ENCODE results near the gene CSRP1.
"Not testable (repeated sequence)": the region's sequence is repeated elsewhere in the genome, so short reads cannot be mapped to it uniquely, and the experiment has no call there.

Gene CSRP1

GRCh38 chr1:201506557-201507359 lies at the start of gene CSRP1:
Gene CSRP1 (minus strand): TSS chr1:201507123. CDS start chr1:201496303, 10,820 bp downstream.
- peak; percentile 61 to 62 for DNase-seq (ENCODE audit: low read depth in 2 of 2)

DNA sequence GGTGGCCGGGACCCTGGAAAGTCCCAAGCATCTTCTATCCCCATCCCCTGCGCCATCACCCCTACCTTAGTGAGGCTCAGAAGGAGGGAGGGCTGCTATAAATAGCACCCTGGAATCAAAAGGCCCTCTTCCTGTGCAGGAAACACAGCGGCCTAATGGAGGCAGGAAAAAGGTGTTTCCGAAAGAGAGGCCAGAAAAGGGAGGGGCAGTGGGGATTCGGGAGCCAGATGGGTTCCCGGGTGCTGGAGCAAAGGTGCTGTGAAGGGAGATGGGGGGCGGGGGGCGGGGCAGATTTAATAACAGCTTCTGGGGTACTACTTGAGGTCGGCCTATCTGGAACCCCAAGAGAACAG lies 48.6 kb upstream of the CSRP1 start:
- DNase-seq (ENCODE audit: low read depth in 2 of 2), result no peak

GRCh38 chr1:201554789-201555592 lies 48.1 kb upstream of the CSRP1 start:
- no peak for DNase-seq (ENCODE audit: low read depth in 2 of 2)

DNA sequence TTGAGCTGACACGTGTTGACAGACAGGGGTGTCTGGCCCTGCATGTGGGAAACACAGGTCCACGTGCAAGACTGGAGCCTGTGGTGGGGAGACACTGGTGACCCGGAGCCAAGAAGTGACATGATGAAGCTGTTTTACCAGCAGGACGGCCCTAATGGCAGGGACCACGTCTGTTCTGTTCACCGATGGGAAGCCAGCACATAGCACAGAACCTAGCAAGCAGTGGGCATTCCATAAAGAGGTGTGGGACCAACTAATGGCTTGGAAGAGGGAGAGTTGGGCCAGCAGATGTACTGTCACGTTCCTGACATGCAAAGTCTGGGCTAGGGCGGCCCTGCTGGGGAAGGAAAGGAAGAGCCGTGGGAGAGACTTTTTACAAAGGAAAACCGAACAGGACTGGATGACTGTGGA lies 47.3 kb upstream of the CSRP1 start:
- DNase-seq (ENCODE audit: low read depth in 2 of 2), result no peak

DNA sequence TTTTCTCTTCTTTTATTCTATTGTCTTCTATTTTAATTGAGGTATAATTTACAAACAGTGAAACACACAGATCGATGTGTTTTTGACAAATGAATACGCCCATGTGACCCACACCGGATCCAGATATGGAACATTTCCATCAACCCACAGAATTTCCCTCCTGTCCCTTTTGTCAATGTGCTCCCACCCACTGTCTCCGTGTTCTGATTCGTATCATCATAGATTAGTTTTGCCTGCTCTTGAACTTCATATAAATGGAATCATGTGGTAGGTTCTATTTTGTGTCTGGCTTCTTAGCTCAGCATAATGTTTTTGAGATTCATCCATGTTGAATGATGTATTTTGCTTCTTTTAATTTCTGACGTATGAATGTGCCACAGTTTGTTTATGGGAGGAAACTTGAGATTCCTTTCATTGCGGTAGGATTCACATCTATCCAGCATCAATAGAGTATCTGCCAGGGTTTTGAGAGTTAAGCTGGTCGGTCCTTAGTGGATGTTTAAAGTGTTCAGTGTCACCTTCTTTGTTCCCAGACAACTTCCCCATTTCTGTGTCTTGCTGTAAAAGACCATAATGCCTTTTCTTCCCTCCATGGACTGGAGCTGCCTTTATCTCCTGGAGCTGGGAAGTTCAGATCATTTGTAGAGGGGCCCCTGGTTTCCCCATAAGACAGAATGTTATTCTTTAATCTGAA lies 46.7 kb upstream of the CSRP1 start:
- DNase-seq (ENCODE audit: low read depth in 2 of 2), result no peak

GRCh38 chr1:201552941-201553351 lies 46.0 kb upstream of the CSRP1 start:
- no peak for DNase-seq (ENCODE audit: low read depth in 2 of 2)

DNA sequence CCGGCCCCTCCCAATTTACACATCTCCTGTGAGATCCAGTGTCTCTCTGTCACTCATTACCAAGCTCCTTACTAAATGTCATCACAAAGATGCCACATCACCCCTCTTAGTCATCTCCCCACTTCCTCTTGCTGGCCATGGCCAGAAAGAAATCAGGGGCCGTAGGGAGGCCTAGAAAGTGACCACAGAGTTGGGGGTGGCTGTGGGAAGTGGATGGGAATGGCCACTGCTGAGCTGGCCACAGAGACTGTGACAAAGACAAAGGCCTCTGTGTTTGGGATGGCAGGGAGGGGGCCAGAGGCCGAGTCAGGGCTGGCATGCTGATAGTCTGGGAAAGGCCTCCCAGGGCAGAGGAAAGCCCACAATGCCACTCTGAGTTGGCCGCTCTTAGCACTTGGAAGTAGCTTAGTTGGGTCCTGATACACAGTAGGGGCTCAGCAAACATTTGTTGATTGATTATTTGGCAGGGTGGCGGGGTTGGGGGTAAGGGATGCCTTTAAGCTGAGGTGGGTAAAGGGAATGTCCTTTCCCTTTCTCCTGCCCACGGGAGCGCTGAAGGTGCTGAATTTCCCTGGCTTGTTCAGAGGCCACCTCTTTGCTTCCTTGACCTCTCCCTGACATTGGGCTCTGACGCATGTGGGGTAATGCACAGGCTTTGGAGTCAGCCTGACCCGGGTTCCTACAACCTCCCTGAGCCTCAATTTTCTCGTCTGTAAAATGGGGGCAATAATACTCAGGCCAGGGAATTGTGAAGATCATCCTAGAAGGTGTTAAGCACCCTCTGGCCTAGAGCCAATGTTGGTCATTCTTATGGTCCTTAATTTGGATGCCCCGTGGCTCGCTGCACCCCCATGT lies 45.2 kb upstream of the CSRP1 start:
- DNase-seq (ENCODE audit: low read depth in 2 of 2), result no peak

GRCh38 chr1:201551096-201551495 lies 44.2 kb upstream of the CSRP1 start:
- no peak for DNase-seq (ENCODE audit: low read depth in 2 of 2)

DNA sequence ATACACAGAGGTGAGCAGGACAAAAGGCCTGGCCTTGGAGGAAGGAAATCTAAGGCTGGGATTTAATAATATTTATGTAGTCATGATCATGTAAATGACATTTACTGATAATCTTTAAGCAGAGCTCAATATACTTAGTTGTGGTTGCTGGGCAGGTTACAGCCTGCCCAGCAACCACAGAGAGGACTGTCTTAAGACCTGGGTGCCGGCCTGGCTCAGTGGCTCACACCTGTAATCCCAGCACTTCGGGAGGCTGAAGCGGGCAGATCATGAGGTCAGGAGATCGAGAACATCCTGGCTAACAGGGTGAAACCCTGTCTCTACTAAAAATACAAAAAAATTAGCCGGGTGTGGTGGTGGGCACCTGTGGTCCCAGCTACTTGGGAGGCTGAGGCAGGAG lies 42.6 kb upstream of the CSRP1 start:
- not testable (repeated sequence) for DNase-seq (ENCODE audit: low read depth in 2 of 2)

DNA sequence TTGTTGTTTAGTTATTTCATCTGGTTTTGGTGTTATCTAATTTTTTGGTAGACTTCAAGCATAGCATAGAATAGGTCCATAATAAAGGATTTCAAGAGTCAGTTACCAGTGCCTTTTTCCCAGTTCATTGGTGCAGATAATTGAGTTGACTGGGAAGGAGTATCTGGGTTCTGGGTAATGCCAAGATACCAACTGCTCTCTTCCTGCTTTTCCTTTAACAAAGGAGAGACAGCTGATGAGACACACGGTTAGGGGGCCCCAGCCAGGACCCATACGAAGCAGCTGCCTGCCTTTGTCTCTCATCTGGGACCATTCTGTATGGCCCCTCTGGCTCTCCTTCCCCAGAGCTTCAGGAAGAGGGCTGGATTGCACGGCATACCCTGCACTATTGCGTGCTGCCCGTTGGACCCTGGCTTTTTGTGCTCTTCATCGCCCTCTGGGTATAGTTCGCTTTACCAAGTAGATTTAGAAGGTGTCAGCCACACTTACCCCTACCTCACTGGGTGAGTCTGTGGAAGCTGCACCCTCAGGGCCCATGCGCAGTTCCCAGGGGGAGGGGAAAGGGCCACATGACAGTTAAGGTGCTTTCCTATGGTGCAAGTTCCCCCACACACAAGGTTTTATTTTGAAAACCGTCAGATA lies 39.0 kb upstream of the CSRP1 start:
- no peak for DNase-seq (ENCODE audit: low read depth in 2 of 2)

GRCh38 chr1:201544710-201545109 lies 37.8 kb upstream of the CSRP1 start:
- no peak for DNase-seq (ENCODE audit: low read depth in 2 of 2)

DNA sequence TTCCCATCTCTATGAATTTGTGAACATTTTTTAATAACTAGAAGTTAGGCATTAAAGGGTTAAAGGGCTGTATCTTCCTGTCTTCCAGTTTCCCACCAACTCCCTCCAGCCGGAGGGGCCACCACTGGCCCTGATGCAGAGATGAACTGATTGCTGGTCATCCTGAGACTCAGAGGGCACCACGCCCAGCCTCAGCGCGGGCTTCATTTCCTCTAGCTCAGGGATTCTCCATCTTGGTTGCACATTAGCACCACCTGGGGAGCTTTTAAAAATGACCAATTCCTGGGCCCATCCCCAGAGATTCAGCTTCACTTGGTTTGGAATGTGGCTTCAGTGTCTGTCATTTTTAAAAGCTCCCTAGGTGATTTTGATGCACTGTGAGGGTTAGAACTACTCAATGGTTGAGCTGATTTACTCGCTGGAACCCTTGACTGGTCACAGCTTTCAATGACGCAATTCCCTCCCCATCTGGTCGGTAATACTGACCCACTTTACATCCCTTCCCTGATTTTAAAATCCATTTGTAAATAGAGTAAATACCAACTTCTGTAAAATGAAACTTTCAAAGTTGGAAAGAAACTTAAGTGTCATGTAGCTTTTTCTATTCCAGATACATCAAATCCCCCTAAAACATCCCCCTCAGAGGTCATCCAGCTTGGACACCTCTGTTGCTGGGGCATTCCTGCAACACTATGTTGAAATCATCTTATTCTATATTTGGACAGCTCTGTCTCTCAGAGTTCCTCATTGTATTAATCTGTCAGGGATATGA lies 37.1 kb upstream of the CSRP1 start:
- DNase-seq (ENCODE audit: low read depth in 2 of 2), result no peak

DNA sequence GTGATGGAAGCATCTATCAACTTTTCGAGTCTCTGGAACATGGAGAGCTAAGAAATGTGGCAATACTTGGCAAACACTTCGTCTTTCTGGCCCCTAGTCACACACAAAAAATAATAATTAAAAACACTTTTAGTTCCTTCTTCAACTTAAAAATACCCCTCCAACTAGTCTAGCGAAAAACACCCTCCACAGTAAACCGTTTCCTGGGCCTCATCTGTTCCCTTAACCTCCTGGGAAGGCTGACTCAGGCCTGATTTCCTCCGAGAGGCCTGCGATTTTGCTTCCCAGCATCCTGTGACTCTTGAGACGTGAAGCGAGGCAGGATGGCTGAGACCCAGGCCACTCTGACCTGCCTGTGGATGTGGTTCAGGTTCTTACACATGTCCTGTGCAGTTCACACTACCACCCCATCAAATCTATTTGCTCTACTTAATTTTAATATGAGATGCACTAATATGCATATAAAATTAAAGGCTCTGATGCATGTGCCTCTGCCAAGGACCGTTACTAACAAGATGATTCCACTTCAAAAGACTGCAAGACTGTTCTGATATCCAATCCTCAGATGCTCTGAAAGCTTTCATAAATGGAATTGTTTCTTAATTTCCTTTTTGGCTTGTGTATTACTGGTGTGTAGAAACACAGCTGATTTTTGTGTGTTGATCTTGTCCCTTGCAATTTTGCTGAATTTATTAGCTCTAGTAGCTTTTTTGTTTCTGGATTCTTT lies 35.5 kb upstream of the CSRP1 start:
- peak in 1 of 2 experiments; percentile 57 for DNase-seq (ENCODE audit: low read depth in 2 of 2)

- no peak for DNase-seq (ENCODE audit: low read depth in 2 of 2)
Measured at GRCh38 chr1:201540846-201541735, 34.2 kb upstream of the CSRP1 start.

DNA sequence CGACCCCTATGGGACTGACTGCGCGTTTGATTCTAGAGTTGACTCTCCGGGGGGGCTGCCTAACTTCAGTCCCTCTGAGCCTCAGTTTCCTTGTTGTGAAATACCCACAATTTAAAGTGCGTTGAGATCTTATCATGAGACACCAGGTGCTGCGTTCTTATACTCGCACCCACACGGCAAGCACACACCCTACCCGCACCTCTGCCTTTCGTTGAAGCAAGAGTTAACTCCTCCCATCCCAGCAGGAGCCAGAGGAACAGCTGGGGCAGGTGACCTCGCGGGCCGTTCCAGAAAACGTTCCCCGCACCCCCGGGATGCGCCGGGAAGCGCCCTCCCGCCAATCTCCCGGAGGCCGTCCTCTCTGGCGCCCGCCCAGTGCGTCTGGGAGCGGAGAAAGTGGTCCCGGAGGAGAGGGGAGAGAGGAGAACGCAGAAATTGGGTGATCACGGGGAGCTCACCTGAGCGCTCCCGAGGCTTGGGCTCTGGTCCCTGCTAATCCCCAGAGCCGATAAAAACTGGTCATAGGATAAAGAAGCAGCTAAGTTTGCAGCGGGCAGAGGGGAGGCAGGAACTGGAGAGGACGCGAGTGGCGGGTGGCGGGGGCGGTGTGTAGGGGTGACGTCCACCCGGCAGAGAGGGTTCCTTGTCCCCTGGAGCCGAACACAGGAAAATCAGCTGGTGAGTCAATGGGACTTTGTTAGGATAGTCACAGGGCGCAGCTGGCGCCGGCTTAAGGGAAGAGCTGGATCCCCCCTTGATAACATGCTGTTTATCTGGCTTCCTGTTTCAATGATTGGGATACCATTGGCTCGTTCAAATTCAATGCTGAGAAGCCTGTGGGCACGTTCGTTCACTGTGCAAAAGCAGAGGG lies 32.9 kb upstream of the CSRP1 start:
- DNase-seq (ENCODE audit: low read depth in 2 of 2), result no peak

DNA sequence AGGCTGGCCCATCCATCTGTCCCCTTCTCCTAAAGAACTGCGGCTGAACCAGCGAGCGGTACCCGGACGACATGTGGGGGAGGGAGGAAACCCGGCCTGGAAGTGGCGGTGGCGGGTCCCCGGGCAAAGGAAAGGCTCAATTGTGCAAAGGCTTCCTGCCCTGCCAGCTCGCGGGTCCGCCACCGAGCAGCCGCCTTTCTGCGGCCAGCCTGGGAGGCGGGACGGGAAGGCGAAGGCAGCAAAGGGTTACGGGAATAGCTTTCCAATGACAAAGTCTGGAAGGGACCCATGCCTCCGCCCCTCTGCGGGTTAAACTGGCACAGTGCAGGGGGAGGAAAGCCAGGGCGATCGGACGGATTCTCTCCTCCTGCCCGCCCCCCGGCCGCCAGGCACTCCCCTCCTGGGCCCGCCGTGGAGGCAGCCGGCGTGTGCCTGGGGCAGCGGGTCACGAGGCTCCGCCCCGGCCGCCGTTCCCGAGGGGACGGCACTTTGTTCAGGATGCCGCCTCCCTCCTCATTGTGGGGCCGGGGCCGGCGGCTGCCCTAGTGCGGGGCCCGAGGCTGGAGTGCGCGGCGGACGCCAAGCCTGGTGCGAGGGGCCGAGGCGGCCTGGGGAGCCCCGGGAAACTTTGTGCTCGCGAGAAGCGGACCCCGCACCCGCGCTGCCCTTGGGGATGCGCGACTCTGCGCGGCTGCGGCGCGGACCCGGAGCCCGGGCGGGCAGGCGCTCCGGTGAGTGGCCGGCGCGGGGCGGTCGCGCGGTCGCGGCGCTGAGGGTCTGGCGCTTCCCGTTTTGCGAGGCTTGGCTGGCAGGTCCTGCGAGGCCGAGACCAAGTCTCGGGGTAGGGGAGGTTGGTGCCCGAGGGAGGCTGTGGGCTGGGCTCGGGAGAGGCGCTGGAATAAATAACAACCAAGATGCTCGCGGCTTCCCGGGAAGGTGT lies 32.0 kb upstream of the CSRP1 start, which contains the start of gene NAV1:
NAV1 (plus strand) TSS at position 516 of the 940 bp plus-strand sequence. CDS start 83,758 bp downstream, outside the sequence.
- DNase-seq (ENCODE audit: low read depth in 2 of 2), result peak in 1 of 2 experiments; percentile 58
